ENCODE measurements around the gene TFEB. TPM values are rescaled to one million over a fixed set of nuclear protein-coding genes. Genes with fewer than 3 reads are reported as not detected.

The TFEB gene
- polyA plus RNA-seq, 3 donors = 7.9 to 8.6 (median 8.4) TPM

DNA sequence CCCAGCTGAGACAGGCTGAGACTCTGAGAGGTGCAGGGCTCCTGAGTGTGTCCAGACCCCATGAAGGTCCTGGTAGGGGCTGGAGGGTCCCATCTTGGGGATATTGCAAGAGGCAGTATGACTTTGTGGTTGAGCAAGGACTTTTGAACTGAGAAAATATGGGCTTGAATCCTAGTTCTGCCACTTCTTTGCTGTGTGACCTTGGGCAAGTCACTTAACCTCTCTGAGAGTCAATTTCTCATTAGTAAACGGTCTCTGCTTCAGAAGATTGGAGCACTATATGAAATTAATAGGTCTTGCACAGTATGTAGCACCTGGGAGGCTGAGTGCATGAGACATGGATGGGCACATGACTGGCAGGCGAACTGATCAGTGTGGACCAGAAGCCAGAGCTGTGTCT is 42.7 kb downstream of the TFEB start:
- no peak for DNase-seq (ENCODE audit: low read depth in 3 of 3, low spot score in 2 of 3)

DNA sequence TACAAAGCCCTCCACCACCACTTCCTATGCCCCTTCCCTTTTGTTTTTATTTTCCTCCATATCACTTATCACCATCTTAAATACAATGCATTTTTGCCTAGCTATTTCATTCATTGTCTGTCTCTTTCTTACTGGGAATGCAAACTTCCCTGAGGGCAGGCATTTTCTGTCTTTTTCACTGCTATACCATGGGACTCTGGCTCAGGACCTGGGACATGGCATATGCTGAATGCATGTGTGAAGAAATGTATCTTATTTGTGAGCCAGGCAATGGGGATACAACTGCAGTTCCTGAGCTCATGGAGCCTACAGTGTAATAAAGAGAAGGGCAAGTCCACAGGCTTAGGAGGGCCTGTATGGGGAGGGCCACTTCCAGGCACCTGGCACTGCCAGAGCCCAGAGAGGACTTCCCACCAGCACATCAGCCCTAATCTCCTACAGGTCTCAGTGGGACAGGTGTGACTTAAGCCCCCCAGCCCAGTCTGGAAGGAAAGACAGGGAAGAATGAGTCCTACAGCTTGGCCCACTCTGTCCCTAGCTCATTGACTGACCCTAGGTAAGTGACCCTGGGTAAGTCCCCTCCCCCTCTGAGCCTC is 43.2 kb downstream of the TFEB start:
- DNase-seq (ENCODE audit: low read depth in 3 of 3, low spot score in 2 of 3) = no peak

DNA sequence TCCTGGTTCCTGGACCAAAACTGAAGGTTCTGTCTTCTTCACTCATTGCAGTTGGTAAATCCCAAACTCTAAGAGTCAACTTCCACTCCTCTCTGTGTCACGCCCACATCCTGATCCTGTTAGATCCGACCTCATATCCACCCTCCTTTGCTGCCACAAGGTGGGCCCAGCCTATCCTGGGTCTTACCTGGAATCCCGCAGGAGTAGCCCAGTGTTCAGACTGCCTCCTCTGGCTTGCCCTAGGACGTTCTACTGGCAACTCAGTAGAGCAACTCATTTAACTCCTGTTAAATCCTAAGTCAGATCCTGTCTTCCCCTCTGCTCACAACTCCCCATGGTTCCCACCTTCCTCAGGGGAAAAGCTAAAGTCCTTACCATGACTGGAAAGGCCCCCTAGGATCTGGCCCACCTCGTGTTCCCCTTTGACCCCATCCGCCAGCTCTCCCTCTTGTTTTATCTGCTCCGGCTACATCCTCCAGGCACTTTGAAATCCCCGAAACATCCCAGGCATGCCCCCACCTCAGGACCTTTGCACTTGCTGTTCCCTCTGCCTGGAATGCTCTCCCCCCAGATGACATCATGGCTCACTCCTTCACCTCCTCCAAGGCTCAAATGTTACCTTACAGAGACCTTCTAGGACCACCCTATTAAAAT is 43.9 kb downstream of the TFEB start:
- DNase-seq (ENCODE audit: low read depth in 3 of 3, low spot score in 2 of 3) = no peak

DNA sequence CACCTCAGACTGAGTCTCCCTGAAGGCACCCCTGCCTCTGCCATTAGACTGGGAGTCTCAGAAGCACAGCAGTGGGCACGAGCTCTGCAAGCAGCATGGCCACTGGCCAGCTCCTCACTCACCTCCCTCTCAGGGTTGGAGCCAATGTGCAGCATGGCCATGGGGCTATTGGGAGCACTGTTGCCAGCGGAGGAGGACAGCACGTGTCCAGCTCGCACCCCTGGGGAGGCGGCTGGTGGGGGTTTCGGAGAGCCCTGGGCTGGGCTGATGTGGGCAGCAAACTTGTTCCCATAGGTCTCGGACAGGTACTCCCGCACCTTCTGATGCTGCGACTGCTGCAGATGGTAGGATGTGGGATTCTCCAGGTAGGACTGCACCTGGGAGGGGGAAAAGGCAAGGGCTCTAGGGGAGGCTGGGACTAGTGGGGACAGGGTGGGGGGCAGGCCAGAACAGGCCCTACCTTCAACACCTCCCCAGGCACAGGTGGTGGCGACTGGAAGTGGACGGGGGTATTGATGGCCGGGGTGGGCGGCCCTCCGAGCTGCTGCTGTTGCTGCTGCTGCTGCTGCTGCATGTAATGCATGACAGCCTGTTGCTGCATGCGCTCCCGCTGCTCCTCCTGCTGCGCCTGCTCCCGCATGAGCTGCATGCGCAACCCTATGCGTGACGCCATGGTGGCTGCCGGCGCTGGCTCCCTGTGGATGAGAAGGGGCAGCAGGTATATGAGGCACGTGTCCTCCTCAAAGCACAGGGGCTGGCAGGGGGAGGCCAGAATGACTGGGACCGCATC is 44.7 kb downstream of the TFEB start:
- DNase-seq (ENCODE audit: low read depth in 3 of 3, low spot score in 2 of 3) = no peak

DNA sequence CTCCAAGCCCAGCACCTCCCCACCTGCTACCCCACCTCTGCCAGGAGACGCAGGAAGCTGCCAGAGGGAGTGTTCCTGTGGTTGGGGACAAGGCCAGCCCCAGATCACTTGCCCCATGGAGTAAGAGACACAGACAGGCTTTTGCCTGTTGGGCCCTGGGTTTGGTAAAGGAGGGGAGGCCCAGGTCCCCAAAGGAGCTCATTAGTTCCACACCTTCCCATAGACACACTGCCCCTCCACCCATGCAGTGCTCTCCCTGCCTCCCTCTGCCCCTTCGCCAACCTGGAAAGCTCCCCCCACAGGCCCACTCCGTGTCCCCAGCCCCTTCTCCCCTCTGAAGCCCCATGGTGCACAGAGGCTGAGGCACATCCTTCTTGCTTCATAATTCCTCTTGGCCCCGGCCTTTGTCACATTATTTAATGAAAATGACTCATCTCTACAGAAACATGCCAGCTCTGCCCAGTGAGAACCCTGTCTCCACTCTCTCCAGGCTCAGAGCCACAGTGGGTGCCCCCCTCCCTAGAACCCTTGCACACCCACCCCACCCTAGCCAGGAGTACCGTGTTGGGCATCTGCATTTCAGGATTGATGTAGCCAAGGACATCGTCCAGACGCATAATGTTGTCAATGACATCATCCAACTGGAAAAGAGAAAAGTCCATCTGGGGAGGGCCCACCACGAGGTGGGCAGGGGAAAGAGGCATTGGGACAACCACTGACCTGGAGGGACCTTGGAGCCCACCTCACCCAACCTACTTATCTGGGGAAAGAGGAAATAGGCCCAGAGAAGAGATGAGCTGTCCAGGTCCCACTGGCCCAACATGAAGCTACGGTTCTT is 46.0 kb downstream of the TFEB start:
- DNase-seq (ENCODE audit: low read depth in 3 of 3, low spot score in 2 of 3) = no peak

DNA sequence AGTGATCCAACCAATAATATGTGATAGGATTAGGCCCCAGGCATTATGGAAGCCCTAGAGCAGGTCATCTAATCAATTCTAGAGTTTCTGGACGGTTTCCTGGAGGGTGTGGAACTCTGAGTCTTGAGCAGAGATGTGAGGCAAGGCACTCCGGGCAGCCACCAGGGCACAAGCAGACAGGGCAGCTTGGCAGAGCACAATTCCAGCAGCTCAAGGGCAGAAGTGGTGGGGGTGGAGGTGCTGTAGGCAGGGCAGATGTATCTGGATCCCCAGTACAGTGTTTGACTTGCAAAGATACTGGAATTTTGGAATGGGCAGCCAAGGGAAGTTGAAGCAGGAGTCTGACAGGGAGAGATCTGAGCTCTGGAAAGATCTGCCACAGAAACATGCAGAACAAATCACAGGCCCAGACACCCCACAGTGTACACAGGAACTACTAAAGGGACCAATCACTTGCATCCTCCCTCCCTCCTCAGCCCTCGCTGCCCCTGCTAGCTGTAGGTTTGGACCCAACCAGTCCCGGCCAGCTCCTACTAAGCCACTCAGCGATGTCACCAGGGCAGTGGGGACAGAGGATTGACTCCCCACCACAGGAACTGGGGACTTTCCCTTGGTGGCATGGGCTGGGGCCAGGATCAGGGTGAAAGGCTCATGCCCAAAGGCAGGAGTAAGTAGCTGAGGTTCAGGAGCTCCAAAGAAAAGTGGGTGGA is 47.0 kb downstream of the TFEB start:
- DNase-seq (ENCODE audit: low read depth in 3 of 3, low spot score in 2 of 3) = no peak

DNA sequence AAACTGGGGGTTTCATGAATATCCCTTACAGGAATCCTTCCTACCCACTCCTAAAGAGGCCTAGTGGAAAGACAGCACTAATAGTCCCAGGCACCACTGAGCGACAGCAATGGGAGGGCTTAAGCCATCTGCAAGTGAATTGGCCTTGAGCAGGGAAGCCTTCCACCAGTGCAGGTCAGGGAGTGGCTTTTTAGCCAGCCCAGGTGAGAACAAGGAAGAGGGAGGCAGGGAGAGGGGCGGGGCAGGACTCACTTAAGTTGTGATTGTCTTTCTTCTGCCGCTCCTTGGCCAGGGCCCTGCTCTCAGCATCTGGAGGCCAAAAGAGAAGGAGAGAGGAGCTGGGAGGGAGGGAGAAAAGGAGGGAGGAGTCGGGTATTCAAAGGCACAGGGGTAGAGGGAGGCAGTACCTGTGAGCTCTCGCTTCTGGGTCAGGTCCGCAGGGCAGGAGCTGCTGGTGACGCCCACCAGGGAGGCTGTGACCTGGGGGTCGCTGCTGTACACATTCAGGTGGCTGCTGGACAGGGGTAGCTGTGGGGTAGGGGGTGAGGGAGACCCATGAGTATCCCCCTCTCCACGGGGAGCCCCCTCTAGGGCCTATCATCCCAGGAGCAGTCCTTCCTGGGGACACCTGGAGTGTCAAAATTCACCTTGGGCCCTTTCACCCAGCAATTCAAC is 47.8 kb downstream of the TFEB start:
- no peak for DNase-seq (ENCODE audit: low read depth in 3 of 3, low spot score in 2 of 3)

DNA sequence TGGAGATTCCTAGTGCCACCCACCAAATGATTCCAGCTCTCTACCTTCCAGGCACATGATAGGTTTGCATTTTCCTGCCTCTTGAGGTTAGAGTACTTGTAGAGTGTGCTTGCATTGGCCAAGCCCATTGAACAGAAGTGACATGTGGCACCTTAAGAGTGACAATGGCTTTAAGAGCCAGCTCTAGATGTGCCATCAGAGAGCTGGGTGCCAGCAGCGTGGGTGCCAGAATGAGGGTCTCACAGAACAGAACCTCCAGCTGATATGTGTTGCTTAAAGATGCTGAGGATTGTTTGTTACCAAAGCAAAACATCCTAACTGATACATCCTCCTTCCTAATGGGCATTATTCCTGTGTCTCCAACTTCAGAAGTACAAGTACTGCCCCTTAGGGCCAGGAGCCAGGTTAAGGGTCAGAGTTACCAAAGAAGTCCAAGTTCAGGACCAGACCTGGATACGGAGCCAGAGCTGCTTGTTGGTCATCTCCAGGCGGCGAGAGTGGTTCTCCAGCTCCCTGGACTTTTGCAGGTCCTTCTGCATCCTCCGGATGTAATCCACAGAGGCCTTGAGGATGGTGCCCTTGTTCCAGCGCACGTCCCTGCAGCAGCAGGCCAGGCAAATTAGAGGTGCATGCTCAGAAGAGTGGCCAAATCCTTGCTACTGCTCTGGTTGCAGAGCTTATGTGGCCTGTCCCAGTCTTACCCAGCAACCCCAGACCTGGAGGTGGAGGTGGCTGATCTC is 49.6 kb downstream of the TFEB start:
- no peak for DNase-seq (ENCODE audit: low read depth in 3 of 3, low spot score in 2 of 3)

DNA sequence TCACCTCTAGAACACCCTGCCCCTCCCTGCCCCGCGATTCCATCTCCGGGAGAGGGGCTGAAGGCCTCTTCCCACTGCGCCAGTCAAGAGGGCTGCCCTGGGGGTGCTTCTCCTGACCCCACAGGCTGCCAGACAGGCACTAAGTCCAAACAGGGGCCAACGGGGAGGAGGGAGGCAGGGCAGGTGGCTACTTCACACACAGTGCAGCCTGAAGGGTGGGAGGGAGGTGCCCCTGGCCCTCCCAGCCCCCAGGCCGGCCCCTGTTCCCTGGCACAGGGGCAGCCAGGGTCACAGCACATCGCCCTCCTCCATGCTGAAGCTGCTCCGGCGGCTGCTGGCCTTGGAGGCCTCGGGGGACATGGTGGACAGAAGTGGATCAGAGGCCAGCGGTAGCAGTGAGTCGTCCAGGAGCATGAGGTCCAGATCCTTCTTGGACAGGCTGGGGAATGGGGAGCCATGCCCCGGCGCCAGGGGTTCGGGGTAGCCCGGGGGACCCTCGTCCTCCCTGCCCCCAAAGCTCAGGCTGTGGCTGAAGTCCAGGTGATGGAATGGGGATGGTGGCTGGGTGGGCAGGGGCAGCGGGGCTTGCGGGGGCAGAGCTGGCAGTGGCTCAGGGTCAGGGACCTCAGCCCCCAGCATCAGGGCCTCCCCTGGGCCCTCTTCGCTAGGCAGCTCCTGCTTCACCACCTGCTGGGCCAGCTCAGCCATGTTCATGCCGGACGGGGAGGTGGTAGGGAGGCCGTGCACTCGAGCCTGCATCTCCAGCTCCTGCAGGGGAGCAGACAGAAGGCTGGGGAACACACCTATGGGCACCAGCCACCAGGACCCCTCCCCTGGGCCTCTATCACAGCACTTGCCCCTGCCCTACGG is 50.9 kb downstream of the TFEB start:
- no peak for DNase-seq (ENCODE audit: low read depth in 3 of 3, low spot score in 2 of 3)

DNA sequence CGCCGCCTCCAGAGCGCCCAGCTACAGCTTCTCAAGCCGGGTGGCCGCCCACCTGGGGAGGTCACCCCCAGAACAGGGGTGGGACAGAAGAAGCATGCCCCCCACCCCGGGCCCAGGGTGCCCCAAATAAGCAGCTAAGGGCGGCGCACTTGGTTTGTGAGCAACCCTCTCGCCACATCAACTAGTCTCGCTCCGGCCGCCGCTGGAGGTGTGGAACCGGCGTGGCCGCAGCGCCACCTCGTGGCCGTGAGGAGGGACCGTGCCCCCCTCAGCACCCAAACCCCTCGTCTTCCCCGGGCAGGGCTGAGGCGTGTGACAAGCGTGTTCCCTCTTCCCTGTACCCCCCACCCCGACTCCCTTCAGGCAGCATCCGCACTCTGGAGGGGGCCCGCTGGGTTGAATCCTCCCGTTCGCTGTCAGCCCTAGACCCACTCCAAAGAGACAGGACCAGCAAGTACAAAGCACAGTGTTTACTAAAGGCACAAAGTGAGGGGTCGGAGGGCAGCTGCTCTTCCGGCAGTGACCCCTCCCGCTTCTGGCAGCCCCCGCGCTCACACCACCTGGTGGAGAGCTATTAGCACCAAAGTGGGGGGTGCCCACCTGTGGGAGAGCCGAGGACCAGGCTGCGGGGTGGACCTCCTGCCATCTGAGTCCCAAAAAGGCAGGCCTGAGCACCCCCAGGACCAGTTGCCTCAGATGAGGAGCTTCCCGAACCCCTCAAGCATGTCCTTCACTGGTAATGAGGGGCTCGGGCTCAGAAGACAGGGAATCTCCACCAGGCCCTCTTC is 51.7 kb downstream of the TFEB start:
- peak; percentile 57 to 73 (median 65) for DNase-seq (ENCODE audit: low read depth in 3 of 3, low spot score in 2 of 3)

DNA sequence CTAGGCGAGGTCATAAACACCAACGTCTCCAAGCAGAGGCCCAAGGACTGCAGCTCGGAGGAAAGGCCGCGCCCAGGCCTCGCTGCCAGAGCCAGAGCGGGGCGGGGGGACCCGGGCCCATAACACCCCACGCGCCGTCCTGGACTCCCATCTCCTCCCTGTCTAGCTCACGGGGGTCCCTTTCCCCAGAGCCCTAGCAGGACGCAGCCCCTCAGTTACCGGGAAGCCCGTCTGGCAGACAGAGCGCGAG is 52.2 kb downstream of the TFEB start:
- no peak for DNase-seq (ENCODE audit: low read depth in 3 of 3, low spot score in 2 of 3)

DNA sequence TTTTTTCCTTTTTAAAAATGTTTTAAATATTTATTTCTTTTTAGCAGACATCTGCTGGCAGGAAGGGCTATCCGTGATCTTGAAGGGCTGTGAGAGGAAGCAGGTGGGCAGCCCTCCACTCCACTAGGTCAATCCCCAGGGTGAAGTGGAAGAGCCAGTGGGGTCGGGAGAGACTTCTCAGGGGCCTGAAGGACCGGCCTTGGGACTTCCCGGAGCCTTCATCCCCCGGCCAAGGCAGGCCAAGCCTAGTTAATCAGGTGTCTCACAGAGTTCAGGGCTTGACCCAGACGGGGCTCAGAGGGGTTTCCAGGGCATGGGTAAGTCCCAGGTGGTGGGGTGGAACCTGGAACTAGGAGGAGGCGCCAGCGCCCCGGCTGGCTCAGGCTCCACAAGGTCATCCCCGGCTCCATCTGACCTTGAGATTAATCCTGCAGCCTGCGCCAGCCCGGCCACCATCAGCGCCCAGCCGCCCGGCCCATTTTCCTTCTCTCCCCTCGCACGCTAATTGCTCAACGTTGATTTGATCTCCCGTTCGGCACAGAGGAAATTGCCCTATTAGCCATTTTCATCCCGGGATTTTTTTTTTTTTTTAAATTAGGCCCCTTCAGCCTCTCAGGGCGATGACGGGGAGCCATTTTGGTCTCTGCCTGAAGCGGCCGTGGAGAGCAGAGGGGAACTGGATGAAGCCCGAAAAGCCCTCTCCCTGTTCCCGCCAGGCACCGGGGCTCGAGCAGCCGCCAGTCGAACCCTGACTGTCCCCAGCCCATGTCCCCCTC is 52.7 kb downstream of the TFEB start:
- DNase-seq (ENCODE audit: low read depth in 3 of 3, low spot score in 2 of 3) = no peak

DNA sequence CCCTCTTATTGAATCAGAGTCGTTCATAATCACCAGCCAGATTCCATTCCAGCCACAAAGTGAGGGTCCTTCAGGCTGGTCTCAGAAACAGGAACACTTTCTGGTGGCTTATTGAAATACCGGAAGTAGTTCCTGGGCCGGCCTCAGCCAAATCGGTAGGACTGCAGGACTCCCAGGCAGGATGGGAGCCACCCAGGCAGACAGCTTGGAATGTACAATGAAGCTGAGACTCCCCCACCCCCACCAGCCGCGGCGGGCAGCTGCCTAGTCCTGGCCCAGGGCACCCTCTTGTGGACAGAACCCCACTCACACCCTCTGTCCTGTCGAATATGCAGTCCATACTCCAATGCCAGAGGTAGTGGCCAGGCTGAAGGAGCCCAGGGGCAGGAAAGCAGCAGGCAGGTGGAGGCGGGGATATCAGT is 53.3 kb downstream of the TFEB start:
- DNase-seq (ENCODE audit: low read depth in 3 of 3, low spot score in 2 of 3) = peak; percentile 69 to 86 (median 78)

DNA sequence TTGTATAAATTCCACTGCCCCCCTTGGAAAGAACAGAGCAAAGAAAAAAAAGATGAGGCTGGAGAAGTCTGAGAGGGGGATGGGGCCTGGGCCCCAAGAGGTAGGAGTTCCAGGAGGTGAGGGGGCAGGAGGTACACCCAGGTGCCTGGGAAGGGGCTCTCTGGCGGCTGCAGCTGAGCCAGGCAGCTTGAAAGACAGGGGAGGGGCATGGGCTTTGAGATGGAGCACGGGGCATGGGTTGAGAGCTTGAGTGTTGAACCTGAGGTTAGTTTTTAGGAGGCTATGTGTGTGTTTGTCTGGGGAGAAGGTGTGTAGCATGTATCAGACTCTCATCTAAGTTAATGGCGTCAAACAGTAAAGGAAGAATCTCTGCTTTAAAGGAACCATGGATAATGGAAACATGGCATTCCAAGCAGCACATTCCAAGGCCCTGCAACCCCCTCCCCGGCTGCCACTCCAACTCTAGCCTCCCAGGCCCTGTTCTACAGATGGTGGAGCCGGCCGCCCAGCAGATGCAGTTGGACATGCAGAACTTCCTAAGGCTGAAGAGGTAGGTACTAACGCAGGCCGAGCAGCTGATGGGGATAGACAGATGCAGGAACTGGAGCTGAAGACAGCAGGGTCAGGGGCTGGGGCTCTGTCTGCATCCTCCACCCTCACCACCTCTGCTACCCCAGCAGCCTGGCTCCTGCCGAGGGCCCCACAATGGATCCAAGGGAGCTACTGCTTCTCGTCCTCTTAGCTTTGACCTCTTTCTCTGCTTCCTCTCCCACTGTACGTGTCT is 55.0 kb downstream of the TFEB start:
- DNase-seq (ENCODE audit: low read depth in 3 of 3, low spot score in 2 of 3) = no peak

DNA sequence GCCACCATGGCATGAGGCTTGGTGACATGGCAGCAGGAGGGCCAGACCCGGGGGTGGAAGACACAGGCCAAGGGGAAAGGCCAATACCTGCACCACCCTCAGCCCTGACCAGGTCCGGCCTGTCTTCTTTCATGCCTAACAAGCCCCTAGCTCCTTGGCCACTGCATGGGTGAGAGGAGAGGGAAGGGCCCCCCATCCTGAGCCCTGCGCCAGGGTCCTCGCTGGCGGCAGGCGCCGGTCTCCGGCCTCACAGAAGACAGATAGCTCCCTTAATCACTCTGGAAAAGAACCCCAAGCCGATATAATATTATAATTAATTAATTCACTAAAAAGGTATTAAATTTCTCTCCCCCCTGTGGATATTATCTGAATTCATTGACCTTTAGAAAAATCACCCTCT is 55.7 kb downstream of the TFEB start:
- DNase-seq (ENCODE audit: low read depth in 3 of 3, low spot score in 2 of 3) = no peak

DNA sequence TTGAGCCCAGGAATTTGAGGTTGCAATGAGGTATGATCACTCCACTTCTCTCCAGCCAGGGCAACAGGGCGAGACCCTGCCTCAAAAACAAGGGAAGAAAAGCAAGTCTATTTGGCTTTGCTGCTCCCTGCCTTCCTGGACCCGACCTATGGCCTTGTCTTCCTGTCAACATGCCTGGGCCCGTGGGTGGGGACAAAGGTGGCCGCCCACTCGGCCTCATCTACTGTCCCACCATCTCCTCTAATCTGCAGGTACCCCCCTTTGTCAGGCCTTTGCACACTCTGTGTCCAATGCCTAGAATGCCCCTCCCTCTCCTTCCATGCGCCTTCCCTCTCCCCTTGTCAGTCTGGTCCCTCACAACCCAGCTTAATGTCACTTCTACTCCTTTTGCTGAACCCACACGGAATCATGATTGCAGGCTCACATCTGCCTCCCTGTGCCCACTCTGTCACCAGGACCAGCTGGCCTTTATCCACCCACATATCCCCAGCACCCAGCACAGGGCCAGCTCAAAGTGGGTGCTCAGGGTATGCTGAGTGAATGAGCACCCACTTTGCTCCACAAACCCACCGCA is 56.8 kb downstream of the TFEB start:
- DNase-seq (ENCODE audit: low read depth in 3 of 3, low spot score in 2 of 3) = no peak
